PC-3 (cell line): Measurements from ENCODE around the gene HEATR9. TPM values are rescaled to one million over a fixed set of nuclear protein-coding genes. Genes with fewer than 3 reads are reported as not detected.

Experiments used
- ATAC-seq: fragments of 200-7000 bp; cut with Tn5 transposase; 2 replicates; pipeline ENCODE4 v1.9.1; 2020; ENCODE audit warnings: mild to moderate bottlenecking, moderate library complexity
- BruUV-seq: library from RNA; stranded (reverse); fragments of 400-500 nt; replicated peaks from 2 replicates; lab custom pipeline; 2021; lab: Mats Ljungman, UMichigan
- CTCF ChIA-PET: fragments of 300-600 bp; sonication (Branson Sonifier 250); formaldehyde crosslinking; loops from one replicate; lab custom pipeline; 2022; ENCODE audit warnings: antibody characterized with exemption; lab: Charles Lee
- POLR2A ChIA-PET: fragments of 300-600 bp; sonication (Branson Sonifier 250); formaldehyde crosslinking; loops from one replicate; lab custom pipeline; 2022; ENCODE audit warnings: antibody characterized with exemption; ENCODE audit not compliant: unreplicated experiment; lab: Charles Lee
- DNase-seq: peaks from one replicate; pipeline ENCODE4 v3.0.0-alpha.2; 2015
- H2AFZ ChIP-seq: fragments of 300-600 bp; sonication (generic); 2 replicates; pipeline ENCODE4 v1.6.0; 2016; ENCODE audit warnings: antibody characterized with exemption, low read length
- H3F3A ChIP-seq: fragments of 300-600 bp; sonication (generic); one replicate; pipeline ENCODE4 v1.6.0; 2017; ENCODE audit warnings: antibody characterized with exemption, low read length, control low read depth, mild to moderate bottlenecking; ENCODE audit not compliant: unreplicated experiment
- H3K27ac ChIP-seq: fragments of 300-600 bp; sonication (generic); 2 replicates; pipeline ENCODE4 v1.5.1; 2016; ENCODE audit warnings: mild to moderate bottlenecking, low read length
- H3K27me3 ChIP-seq: fragments of 300-600 bp; sonication (generic); 2 replicates; pipeline ENCODE4 v1.6.1; 2016; ENCODE audit warnings: low read length, mixed read lengths
- H3K36me3 ChIP-seq: fragments of 300-600 bp; sonication (generic); 2 replicates; pipeline ENCODE4 v1.6.1; 2016; ENCODE audit warnings: low read depth, mixed run types, low read length, mixed read lengths
- H3K4me1 ChIP-seq: fragments of 300-600 bp; sonication (generic); 2 replicates; pipeline ENCODE4 v1.5.1; 2016; ENCODE audit warnings: low read length; ENCODE audit not compliant: insufficient read depth
- H3K4me2 ChIP-seq: fragments of 300-600 bp; sonication (generic); 2 replicates; pipeline ENCODE4 v1.6.0; 2016; ENCODE audit warnings: low read length
- H3K4me3 ChIP-seq: fragments of 300-600 bp; sonication (generic); 2 replicates; pipeline ENCODE4 v1.5.1; 2016; ENCODE audit warnings: mild to moderate bottlenecking, low read length, mixed read lengths
- H3K79me2 ChIP-seq: fragments of 300-600 bp; sonication (generic); 2 replicates; pipeline ENCODE4 v1.6.1; 2017; ENCODE audit warnings: low read length, mixed read lengths
- H3K9ac ChIP-seq: fragments of 300-600 bp; sonication (generic); 2 replicates; pipeline ENCODE4 v1.6.0; 2016; ENCODE audit warnings: mild to moderate bottlenecking, low read length
- H3K9me2 ChIP-seq: fragments of 300-600 bp; sonication (generic); replicated peaks from 2 replicates; pipeline ENCODE4 v1.6.1; 2016; ENCODE audit warnings: mixed run types, low read length, mixed read lengths
- H3K9me3 ChIP-seq: fragments of 300-600 bp; sonication (generic); 2 replicates; pipeline ENCODE4 v1.6.1; 2016; ENCODE audit warnings: low read length, mixed read lengths
- H4K20me1 ChIP-seq: fragments of 300-600 bp; sonication (generic); 2 replicates; pipeline ENCODE4 v1.6.1; 2016; ENCODE audit warnings: low read length, mixed read lengths
- EZH2 ChIP-seq: fragments of 300-600 bp; sonication (generic); IDR thresholded peaks from one replicate; pipeline ENCODE4 v1.6.1; 2017; ENCODE audit warnings: antibody characterized with exemption, mild to moderate bottlenecking, low read length; ENCODE audit not compliant: unreplicated experiment
- EZH2phosphoT487 ChIP-seq: fragments of 300-600 bp; sonication (generic); IDR thresholded peaks from 2 replicates; pipeline ENCODE4 v1.6.1; 2018; ENCODE audit warnings: mild to moderate bottlenecking, antibody characterized with exemption, low read length, borderline replicate concordance
- intact Hi-C: fragments of 100-400 bp; cut with micrococcal nuclease; formaldehyde crosslinking; loops from 2 replicates; pipeline ENCODE4 v1.9.0; 2023
- total RNA-seq: library from RNA; depleted of rRNA; stranded (reverse); fragments of >200 nt; gene quantifications from 2 replicates; pipeline ENCODE4 v1.2.3, GENCODE V29; 2014
- TF ChIP-seq, protein P1 (sequence below): fragments of 300-600 bp; sonication (generic); conservative IDR thresholded peaks from 2 replicates; pipeline ENCODE4 v1.5.1; 2017; ENCODE audit warnings: antibody characterized with exemption, low read depth, mild to moderate bottlenecking, low read length

Gene HEATR9
- total RNA-seq, 1 experiment from 2014 or later = not detected

DNA sequence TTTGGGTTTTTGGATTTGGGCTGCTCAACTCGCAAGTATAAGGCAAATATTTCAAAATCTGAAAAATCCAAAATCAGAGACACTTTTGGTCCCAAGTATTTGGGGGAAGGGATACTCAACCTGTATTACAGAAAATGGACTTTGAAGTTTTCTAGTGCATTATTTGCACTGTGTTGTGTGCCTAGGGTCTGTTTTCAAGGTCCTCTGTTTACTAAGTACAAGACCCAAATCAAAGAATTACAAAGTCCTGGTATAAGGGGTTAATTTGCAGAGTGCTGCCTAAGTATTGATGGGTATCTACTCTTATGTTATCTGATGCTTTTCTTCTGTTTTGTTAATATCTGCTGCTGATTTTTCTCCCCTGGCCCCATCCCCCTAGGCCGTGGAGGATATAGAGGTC, 25.0 kb downstream of the HEATR9 start:
- BruUV-seq = no TSS peak
- CTCF ChIA-PET = no interaction called here
- Histone ChIP-seq H2AFZ (no peak overlapping the region), H3F3A (no peaks in the 10 kb centered on the region), H3K4me3 (no peak overlapping the region), H3K4me1 (no peaks in the 10 kb centered on the region), H3K9me2 (no peaks in the 10 kb centered on the region), H3K36me3 (peaks cover 35% of the 10 kb centered on the region), H3K9ac (no peak overlapping the region), H4K20me1 (no peaks in the 10 kb centered on the region), H3K27me3 (no peaks in the 10 kb centered on the region), H3K27ac (no peak overlapping the region), H3K9me3 (no peaks in the 10 kb centered on the region), H3K79me2 (no peaks in the 10 kb centered on the region), H3K4me2 (no peak overlapping the region)
- DNase-seq (no peak), ATAC-seq (no peak)
- TF ChIP-seq, protein P1, sequence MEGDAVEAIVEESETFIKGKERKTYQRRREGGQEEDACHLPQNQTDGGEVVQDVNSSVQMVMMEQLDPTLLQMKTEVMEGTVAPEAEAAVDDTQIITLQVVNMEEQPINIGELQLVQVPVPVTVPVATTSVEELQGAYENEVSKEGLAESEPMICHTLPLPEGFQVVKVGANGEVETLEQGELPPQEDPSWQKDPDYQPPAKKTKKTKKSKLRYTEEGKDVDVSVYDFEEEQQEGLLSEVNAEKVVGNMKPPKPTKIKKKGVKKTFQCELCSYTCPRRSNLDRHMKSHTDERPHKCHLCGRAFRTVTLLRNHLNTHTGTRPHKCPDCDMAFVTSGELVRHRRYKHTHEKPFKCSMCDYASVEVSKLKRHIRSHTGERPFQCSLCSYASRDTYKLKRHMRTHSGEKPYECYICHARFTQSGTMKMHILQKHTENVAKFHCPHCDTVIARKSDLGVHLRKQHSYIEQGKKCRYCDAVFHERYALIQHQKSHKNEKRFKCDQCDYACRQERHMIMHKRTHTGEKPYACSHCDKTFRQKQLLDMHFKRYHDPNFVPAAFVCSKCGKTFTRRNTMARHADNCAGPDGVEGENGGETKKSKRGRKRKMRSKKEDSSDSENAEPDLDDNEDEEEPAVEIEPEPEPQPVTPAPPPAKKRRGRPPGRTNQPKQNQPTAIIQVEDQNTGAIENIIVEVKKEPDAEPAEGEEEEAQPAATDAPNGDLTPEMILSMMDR = no peak
- POLR2A ChIA-PET = no interaction called here
- intact Hi-C loops = no loop called here

DNA sequence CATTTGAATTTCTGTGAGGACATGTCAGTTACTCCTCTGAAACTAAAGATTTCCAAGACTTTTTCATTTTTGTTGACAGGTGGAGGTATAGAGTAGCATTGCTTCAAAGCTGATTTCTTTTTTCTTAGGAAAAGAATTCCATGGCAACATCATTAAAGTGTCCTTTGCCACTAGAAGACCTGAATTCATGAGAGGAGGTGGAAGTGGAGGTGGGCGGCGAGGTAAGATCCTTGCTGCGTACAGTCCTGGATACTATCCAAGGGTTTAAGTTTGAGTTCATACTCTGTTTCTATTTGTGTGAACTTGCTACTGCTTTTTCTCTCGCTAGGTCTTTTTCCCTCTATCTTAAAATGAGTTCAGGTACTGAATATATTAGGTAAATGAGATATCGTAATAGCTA, 26.5 kb downstream of the HEATR9 start:
- H3K79me2 ChIP-seq = no peaks in the 10 kb centered on the region

DNA sequence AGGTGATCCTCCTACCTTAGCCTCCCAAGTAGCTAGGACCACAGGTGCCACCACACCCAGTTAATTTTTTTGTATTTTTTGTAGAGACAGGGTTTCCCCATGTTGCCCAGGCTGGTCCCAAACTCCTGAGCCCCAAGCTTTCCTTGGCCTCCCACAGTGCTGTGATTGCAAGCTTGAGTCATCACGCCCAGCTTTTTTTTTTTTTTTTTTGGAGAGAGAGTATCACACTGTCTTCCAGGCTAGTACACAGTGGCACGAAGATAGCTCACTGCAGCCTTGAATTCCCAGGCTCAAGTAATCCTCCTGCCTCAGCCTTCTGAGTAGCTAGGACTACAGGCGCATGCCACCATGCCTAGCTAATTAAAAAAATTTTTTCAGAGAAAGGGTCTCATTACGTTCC, 27.2 kb downstream of the HEATR9 start:
- Histone ChIP-seq H3K4me2 (no peak overlapping the region), H2AFZ (no peak overlapping the region), H3K27me3 (no peaks in the 10 kb centered on the region), H3K4me1 (no peaks in the 10 kb centered on the region), H3F3A (no peaks in the 10 kb centered on the region), H3K79me2 (no peaks in the 10 kb centered on the region), H3K36me3 (peaks cover 30% of the 10 kb centered on the region), H3K9me3 (no peaks in the 10 kb centered on the region), H3K27ac (no peak overlapping the region), H3K4me3 (no peak overlapping the region), H3K9me2 (no peaks in the 10 kb centered on the region), H4K20me1 (no peaks in the 10 kb centered on the region), H3K9ac (no peak overlapping the region)
- ChIA-PET POLR2A (no interaction called here), CTCF (no interaction called here)
- TF ChIP-seq, protein P1 = no peak
- TF ChIP-seq EZH2 (no peak), EZH2phosphoT487 (no peak)
- no peak for ATAC-seq
- no TSS peak for BruUV-seq
- DNase-seq = no peak
- intact Hi-C loops = no loop called here

More for the DNA sequence above, 26.5 kb downstream of the HEATR9 start:
- DNase-seq (no peak), ATAC-seq (no peak)
- CTCF ChIA-PET = no interaction called here
- POLR2A ChIA-PET = no interaction called here
- no peaks in the 10 kb centered on the region for H3F3A ChIP-seq
- no peak overlapping the region for H3K9ac ChIP-seq
- no peaks in the 10 kb centered on the region for H3K4me1 ChIP-seq
- H3K9me3 ChIP-seq = no peaks in the 10 kb centered on the region
- no TSS peak for BruUV-seq
- TF ChIP-seq, protein P1 = no peak
- no peak for TF ChIP-seq EZH2phosphoT487
- no peak for TF ChIP-seq EZH2
- H3K27me3 ChIP-seq = no peaks in the 10 kb centered on the region
- H3K4me3 ChIP-seq = no peak overlapping the region
- H3K36me3 ChIP-seq = peaks cover 31% of the 10 kb centered on the region
- H3K9me2 ChIP-seq = no peaks in the 10 kb centered on the region
- H3K27ac ChIP-seq = no peak overlapping the region
- intact Hi-C loops = no loop called here
- H4K20me1 ChIP-seq = no peaks in the 10 kb centered on the region
- no peak overlapping the region for H2AFZ ChIP-seq
- H3K4me2 ChIP-seq = no peak overlapping the region
